ENCODE data around the gene MIAT.
A peak's percentile ranks its signal among the peaks of the same experiment; 100 is the strongest.
"Not testable (repeated sequence)": the region's sequence is repeated elsewhere in the genome, so short reads cannot be mapped to it uniquely, and the experiment has no call there.

MIAT gene

DNA sequence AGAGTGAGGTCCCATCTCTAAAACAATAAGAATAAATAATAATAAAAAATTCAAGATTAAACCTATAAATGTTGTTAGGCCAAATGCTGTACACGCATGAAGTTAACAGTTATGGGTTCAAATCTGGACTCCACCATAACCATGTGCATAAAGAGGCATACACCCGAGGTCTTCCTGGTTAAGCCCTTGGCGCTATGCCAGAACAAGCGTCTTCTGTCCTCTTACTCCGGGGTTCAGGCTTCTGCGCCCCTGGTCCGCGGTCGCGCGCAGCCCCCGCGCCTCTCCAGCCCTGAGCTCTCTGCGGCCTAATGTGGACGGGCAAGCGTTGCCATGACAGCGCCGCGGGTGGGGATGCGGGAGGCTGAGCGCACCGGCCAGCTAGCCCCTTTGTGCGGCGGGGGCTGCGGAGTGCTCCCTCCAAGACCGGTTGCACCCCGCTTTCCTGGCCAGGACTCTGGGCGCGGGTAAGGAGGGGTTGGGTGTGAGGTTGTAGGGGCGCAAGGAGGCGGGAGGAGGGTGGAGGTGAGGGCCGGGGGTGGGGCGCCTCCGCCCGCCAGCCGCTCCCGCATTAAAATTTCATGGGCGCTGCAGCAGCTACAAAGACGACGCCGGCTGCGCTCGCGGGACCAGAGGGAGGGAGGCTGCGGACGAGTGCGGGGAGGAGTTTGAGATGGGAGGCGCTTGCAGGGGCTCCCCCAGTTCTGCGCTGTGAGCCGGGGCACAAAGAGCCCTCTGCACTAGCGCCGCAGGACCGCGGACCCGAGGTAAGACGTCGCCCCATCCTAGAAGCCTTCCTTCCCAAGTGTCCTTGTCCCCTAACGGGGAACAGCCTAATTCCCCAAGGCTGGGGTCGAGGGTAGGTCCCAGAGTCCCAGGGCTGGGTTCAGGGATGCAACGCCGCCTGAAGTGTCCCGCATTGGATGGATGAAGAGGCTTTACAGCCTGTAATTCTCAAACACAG, at the start of gene MIAT:
TSS of gene MIAT (plus strand) at position 698 of the 961 bp plus-strand sequence.
- DNase-seq (ENCODE audit: low read depth in 2 of 2) = peak; percentile 53 to 55

- no peak for DNase-seq (ENCODE audit: low read depth in 2 of 2)
These were observed 49.3 kb upstream of the MIAT start for GRCh38 chr22:26608129-26608528.

DNA sequence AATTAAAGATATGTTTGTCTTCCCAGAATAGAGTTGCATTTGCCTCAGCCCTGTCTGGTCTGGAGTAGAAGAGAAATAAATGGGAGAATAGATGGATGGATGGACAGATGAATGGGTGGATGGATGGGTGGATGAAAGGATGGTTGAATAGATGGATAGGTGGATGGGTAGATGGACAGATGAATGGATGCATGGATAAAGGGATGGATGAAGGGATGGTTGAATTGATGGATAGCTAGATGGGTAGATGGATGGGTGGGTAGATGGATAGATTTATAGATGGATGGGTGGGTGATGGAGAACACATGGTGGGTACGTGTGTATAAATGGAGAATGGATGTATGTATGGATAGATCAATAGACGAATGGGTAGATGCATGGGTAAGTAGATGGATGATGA, 48.1 kb upstream of the MIAT start:
- no peak for DNase-seq (ENCODE audit: low read depth in 2 of 2)

DNA sequence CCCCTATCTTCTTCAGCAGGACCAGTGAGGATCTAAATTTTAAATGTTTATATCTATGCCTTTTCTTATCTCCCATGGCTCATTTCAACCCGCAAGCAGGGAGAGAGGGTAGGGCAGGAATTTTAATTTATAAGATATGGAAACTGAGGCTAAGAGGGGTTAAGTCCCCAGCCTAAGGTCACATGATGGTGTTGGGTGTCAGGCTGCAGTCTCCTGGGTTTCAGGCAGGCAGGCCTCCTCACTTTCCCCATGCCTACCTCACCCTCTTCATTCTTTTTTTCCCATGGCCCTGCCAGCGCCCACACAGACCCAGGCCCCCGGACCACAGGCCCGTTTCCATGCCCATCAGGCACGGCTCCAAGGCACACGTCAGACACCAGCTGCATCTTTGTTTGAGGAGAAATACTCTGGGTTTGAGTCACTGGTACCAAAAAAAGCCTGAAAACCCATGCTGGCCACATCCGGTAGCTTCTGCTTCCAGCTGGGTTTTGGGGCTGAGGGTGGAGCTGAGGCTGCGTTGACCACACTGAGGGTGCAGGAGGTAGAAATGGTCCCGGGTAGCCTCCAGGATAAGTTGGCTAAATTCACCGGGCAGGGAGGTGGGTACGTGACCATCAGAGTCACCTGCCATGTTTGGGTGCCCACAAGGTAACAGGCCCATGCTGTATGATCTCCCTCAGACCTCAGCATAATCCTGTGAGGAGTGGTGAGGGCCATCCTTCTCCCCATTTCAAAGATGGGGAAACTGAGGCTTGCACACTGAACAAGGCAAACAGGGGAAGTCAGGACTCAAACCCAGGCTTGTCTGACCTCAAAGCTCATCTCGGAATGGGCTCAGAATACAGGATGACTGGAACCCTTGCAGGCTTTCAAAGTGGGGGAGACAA, 47.1 kb upstream of the MIAT start:
- peak; percentile 20 to 30 for DNase-seq (ENCODE audit: low read depth in 2 of 2)

DNA sequence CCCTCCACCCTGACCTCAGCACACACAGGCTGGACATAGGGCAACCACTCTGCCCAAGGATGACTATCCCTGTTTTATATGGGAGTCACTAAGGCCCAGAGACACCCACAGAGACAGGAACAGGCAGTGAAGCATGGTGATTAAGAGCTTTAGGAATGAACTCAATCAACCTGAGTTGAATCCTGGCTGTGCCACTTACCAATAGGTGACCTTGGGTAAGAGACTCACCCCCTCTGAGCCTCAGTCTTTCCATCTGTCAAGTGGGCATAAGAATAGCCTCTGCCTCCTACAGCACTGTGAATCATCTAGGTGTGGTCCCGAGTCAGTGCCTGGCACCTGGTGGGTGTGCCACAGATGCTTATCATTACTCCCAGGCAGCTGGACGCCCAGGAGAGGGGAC, 46.4 kb upstream of the MIAT start:
- DNase-seq (ENCODE audit: low read depth in 2 of 2) = no peak

- DNase-seq (ENCODE audit: low read depth in 2 of 2) = no peak
These were observed 44.7 kb upstream of the MIAT start for GRCh38 chr22:26612652-26613051.

- DNase-seq (ENCODE audit: low read depth in 2 of 2) = not testable (repeated sequence)
These were observed 43.6 kb upstream of the MIAT start for GRCh38 chr22:26613753-26614152.

DNA sequence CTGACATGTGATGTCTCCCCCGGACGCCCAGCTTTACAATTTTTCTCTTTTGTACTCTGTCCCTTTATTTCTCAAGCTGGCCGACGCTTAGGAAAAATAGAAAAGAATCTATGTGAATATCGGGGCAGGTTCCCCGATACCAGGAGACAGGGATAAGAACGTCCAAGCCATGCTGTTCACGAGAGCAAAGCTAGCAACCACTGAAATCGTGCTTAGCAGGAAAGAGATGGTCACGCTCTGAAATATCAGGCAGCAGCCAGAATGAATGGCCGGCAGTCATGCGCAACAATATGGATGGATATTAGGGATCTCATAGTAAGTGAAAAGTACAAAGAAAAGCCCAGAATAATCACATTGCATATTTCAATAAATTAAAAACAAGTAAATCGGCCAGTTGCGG, 43.1 kb upstream of the MIAT start:
- DNase-seq (ENCODE audit: low read depth in 2 of 2) = no peak

DNA sequence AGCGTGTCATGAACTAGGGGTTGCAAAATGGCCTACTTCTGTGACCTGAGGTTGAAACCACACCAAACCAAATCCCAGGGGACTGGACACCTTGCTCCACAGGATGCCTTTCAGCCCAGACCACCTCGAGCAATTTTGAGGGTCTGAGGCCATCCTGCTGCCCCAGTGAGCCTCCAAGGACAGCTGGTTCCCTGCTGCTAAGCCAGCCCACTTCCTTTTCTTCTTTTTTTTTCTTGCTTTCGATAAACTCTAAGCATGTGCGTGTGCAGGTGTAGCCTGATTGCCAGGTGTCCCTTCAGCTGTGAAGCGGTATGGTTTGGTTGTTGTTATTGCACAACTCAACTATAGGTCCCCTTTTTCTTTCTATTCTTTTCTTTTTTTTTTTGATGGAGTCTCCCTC, 42.2 kb upstream of the MIAT start:
- no peak for DNase-seq (ENCODE audit: low read depth in 2 of 2)

DNA sequence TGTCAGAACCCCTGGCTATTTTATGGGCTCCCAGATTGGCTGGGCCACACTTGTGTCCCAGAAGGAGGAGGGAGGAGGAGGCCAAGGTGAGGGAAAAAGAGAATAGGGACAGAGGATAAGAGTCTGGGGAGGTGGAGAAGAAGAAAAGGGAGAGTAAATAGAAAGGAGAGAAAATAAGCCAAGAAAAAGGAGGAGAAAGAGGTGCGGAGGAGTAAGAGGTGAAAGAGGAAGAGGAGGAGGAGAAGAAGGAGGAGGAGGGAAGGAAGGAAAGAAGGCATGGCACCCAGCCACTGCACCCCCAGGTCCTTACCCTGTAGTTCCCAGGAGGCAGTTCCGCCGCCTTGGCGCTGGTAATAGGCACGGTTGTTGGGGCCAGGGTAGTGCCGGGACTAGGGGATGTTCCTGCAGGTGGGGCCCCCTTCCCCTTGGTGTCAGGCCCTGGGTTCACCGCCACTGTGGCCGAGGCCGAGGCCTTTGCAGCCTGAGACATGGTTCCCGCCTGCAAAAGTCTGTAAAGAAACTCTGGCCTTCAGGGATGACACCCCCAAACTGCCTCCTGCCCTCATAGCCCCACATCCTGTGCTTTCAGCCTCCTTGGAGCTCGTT, 41.5 kb upstream of the MIAT start:
- DNase-seq (ENCODE audit: low read depth in 2 of 2) = no peak

DNA sequence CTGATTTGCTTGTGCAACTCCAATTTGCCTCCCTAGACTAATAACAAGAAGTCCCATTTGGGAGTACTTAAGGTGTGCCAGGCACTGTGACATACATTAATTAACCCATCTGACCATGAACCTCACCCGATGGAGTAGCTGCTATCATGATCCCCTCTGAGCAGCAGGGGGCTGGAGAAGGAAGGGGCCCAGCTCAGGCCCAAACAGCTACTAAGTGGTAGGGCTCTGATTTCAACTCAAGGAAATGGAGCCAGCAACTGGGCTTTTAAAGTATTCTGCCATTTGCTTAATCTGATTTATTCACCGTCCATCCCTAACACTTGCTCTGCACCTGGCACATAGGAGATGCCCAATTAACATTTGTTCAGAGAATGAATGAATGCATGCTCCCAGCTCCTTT, 40.7 kb upstream of the MIAT start:
- DNase-seq (ENCODE audit: low read depth in 2 of 2) = no peak

- DNase-seq (ENCODE audit: low read depth in 2 of 2) = no peak
These were observed 39.9 kb upstream of the MIAT start, which contains the start of gene CRYBB1 for GRCh38 chr22:26617271-26618199. Gene CRYBB1, minus strand, starts transcription at chr22:26618027. Its CDS starts 1,708 bp downstream, at chr22:26616319.

DNA sequence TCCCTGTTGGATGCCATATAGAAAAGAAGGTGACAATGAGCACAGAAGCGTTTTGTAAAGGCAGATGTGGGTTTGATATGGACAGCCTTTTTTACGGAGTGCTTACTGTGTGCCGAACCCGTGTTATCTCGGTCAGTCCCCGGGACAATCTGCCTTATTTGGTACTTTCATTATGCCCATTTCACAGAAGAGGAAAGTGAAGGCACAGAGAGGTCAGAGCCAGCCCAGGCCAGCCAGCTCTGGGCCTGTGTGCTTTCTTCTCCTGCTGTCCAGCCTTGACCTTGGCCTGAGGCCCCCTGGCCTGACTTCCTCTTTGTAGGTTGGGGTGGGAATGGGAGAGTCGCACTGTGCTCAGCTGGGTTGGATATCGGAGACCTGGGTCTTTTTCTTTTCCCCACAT, 38.9 kb upstream of the MIAT start:
- no peak for DNase-seq (ENCODE audit: low read depth in 2 of 2)

DNA sequence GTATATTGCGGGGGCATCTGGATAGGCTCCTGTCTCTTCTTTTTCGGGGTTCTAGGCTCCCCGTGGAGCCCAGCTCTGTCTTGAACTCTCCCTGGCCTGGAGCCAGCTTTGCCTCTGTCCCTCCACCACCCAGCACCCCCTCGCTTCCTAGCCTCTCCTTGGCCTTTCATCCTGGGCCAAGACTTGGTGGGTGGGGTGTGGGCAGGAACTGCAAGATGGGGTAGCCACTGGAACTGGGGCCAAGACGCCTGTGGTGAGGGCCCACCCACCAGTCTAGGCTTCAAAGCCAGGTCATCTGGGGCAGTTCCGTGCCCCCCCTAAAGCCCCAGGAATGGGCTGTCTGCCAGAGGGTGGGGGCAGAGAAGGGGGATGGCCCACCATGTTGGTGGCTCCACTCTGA, 37.9 kb upstream of the MIAT start:
- DNase-seq (ENCODE audit: low read depth in 2 of 2) = no peak

DNA sequence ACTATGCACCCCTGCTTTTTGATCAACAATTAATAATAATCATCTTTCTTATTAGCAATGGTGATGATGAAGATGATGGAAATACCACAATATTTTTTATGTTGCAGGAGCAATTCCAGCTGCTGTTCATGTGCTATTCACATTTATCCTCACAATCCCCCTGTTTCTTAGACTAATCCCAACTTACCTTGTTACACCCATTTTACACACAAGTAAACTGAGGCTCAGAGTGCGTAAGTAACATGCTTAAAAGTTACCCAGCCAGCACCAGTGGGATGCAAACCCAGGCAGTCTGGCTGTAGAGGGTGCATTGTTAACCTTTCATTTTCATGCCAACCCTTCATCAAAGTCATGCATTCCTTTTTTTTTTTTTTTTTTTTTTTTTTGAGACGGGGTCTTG, 37.2 kb upstream of the MIAT start:
- DNase-seq (ENCODE audit: low read depth in 2 of 2) = no peak

GRCh38 chr22:26621663-26622062, 35.7 kb upstream of the MIAT start, which contains the start of gene CRYBA4:
Gene CRYBA4, plus strand, starts transcription at chr22:26621963. Its CDS starts 634 bp downstream, at chr22:26622597.
- DNase-seq (ENCODE audit: low read depth in 2 of 2) = no peak

GRCh38 chr22:26623984-26624383, 33.4 kb upstream of the MIAT start:
- no peak for DNase-seq (ENCODE audit: low read depth in 2 of 2)

- no peak for DNase-seq (ENCODE audit: low read depth in 2 of 2)
These were observed 32.6 kb upstream of the MIAT start for GRCh38 chr22:26624803-26625202.

DNA sequence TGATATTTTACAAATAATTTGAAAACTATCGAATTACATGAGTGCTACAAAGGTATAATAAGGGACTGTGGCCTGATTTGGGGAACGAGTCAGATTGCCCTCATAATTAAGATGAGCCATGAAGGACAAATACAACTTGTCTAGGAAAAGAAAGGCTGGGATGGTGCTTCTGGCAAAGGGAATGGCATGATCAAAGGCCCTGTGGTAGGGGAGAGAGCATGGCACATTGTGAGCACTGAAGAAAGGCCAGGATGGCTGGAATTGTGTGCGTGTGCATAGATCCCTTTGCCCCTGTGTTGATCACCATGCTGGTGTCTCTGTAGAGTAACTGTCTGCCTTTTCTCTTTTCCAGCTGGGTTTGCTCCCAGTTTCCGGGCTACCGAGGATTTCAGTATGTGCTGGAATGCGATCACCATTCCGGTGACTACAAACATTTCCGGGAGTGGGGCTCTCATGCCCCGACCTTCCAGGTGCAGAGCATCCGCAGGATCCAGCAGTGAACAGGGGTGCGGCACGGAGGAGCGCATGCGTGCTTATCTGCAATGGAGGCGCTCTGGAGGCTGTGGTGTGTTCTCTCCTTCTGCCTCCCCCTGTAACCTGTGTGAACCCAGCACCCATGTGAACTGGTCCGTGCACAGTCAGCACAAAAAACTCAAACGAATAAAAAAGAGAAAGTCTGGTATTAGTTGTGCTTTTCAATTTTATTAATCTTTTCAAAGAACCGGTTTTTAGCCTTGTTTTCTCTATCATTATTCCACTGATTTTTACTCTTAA, 27.2 kb upstream of the MIAT start:
- no peak for DNase-seq (ENCODE audit: low read depth in 2 of 2)

- DNase-seq (ENCODE audit: low read depth in 2 of 2) = no peak
These were observed 26.1 kb upstream of the MIAT start for GRCh38 chr22:26631282-26631681.
